Left lung (tissue), 10 donors: ENCODE results near the gene SKA3. TPM values are rescaled to one million over a fixed set of nuclear protein-coding genes. Genes with fewer than 3 reads are reported as not detected.
"Not testable (repeated sequence)": the region's sequence is repeated elsewhere in the genome, so short reads cannot be mapped to it uniquely, and the experiment has no call there.

Source experiments
- ATAC-seq: fragments of 200-7000 bp; cut with Tn5 transposase; one replicate; pipeline ENCODE4 v1.9.1; 2020; ENCODE audit warnings: moderate library complexity
- DNase-seq, 4 donors: peaks; one replicate each; pipeline ENCODE4 v3.0.0-alpha.2; 2013 to 2020
- H3K27ac ChIP-seq, 2 donors: fragments of 200-600 bp; sonication (generic) in 1 of 2; one replicate each; pipeline versions ENCODE4 v1.5.0 to v1.8.0; 2020 to 2021
- H3K27me3 ChIP-seq, 2 donors: fragments of 200-600 bp; sonication (generic) in 1 of 2; one replicate each; pipeline versions ENCODE4 v1.5.0 to v1.8.0; 2020 to 2021
- H3K36me3 ChIP-seq, 2 donors: fragments of 200-600 bp; sonication (generic) in 1 of 2; one replicate each; pipeline versions ENCODE4 v1.5.0 to v1.8.0; 2020 to 2021
- H3K4me1 ChIP-seq, 2 donors: fragments of 200-600 bp; one replicate each; pipeline ENCODE4 v1.8.0; 2021
- H3K4me3 ChIP-seq, 2 donors: fragments of 200-600 bp; sonication (generic) in 1 of 2; one replicate each; pipeline versions ENCODE4 v1.5.0 to v1.8.0; 2020 to 2021; ENCODE audit warnings: mild to moderate bottlenecking in 1 of 2
- H3K9me3 ChIP-seq, 2 donors: fragments of 200-600 bp; sonication (generic) in 1 of 2; one replicate each; pipeline versions ENCODE4 v1.5.0 to v1.8.0; 2020 to 2021
- CTCF ChIP-seq, 2 donors: fragments of 200-600 bp; sonication (generic) in 1 of 2; IDR thresholded peaks; one replicate each; pipeline versions ENCODE4 v1.5.0 to v1.8.0; 2021; ENCODE audit warnings: antibody characterized with exemption in 2 of 2
- intact Hi-C, 2 donors: fragments of 100-400 bp; cut with DNase I; formaldehyde crosslinking; loops; one replicate each; pipeline versions ENCODE4 v1.11.2 to v1.14.2; 2022
- polyA plus RNA-seq, 6 donors: library from polyadenylated mRNA; unstranded; fragments of 120-200 nt; gene quantifications; one replicate each; pipeline ENCODE4 v1.2.1, GENCODE V29; 2013; ENCODE audit not compliant: insufficient read length in 6 of 6
- total RNA-seq, 2 donors: library from RNA; stranded (reverse); fragmentation: NEBNext Ultra II Directional; extraction: Animal tissue kit (Norgen Biotek cat#: 25700); gene quantifications; one replicate each; pipeline ENCODE4 v1.2.1, GENCODE V29; 2021
- donor health status: DM: no; HTN: yes; CAD: no.
- donor health status: DM: no; HTN: no; CAD: no.

SKA3 gene
- total and polyA plus RNA-seq, 8 donors = 2.0 to 17.6 (median 10.2) TPM

GRCh38 chr13:21218351-21219035 lies 42.1 kb upstream of the SKA3 start:
- Histone ChIP-seq H3K4me1 (no peaks in the 10 kb centered on the region), H3K9me3 (peaks cover 0 to 18% of the 10 kb centered on the region in 2 donors), H3K4me3 (no peak overlapping the region), H3K27me3 (no peaks in the 10 kb centered on the region), H3K27ac (no peak overlapping the region), H3K36me3 (no peaks in the 10 kb centered on the region)
- DNase-seq = no peak
- ATAC-seq = no peak
- TF ChIP-seq CTCF (IDR thresholded peaks at IDR 0.05) = no peak
- intact Hi-C loops = no loop called here

GRCh38 chr13:21216332-21216731 lies 40.0 kb upstream of the SKA3 start:
- TF ChIP-seq CTCF (IDR thresholded peaks at IDR 0.05) = no peak
- Histone ChIP-seq H3K27ac (no peak overlapping the region), H3K9me3 (peaks cover 0 to 11% of the 10 kb centered on the region in 2 donors), H3K4me3 (no peak overlapping the region), H3K36me3 (no peaks in the 10 kb centered on the region), H3K4me1 (no peaks in the 10 kb centered on the region), H3K27me3 (peaks cover 0 to 5% of the 10 kb centered on the region in 2 donors)
- no peak for DNase-seq
- intact Hi-C loops = no loop called here
- ATAC-seq = no peak

GRCh38 chr13:21215419-21215818 lies 39.1 kb upstream of the SKA3 start:
- H3K4me1 ChIP-seq, ATAC-seq, H3K27ac ChIP-seq, H3K36me3 ChIP-seq, H3K27me3 ChIP-seq, H3K4me3 ChIP-seq, DNase-seq, intact Hi-C loops, H3K9me3 ChIP-seq: not testable (repeated sequence)

GRCh38 chr13:21212138-21212775 lies 35.9 kb upstream of the SKA3 start:
- Histone ChIP-seq H3K36me3 (no peaks in the 10 kb centered on the region), H3K4me1 (no peaks in the 10 kb centered on the region), H3K9me3 (peaks cover 0 to 4% of the 10 kb centered on the region in 2 donors), H3K4me3 (no peak overlapping the region), H3K27me3 (peaks cover 0 to 5% of the 10 kb centered on the region in 2 donors), H3K27ac (no peak overlapping the region)
- intact Hi-C loops = no loop called here
- DNase-seq (no peak), ATAC-seq (no peak)
- TF ChIP-seq CTCF (IDR thresholded peaks at IDR 0.05) = no peak

GRCh38 chr13:21208652-21209154 lies 32.4 kb upstream of the SKA3 start:
- H3K4me3 ChIP-seq = no peak overlapping the region
- DNase-seq = peak in 1 of 4 donors; percentile 25
- no peaks in the 10 kb centered on the region for H3K4me1 ChIP-seq
- no peak for TF ChIP-seq CTCF (IDR thresholded peaks at IDR 0.05)
- H3K27me3 ChIP-seq = peaks cover 0 to 5% of the 10 kb centered on the region in 2 donors
- intact Hi-C loops = no loop called here
- no peak overlapping the region for H3K27ac ChIP-seq
- ATAC-seq = no peak
- H3K36me3 ChIP-seq = no peaks in the 10 kb centered on the region
- H3K9me3 ChIP-seq = peaks cover 0 to 4% of the 10 kb centered on the region in 2 donors
